Measurements from ENCODE around the gene BAHCC1. TPM values are rescaled to one million over a fixed set of nuclear protein-coding genes. Genes with fewer than 3 reads are reported as not detected.
A peak's percentile ranks its signal among the peaks of the same experiment; 100 is the strongest.

Gene BAHCC1
- total RNA-seq, 1 experiment from 2014 or later: 3.1 TPM

DNA sequence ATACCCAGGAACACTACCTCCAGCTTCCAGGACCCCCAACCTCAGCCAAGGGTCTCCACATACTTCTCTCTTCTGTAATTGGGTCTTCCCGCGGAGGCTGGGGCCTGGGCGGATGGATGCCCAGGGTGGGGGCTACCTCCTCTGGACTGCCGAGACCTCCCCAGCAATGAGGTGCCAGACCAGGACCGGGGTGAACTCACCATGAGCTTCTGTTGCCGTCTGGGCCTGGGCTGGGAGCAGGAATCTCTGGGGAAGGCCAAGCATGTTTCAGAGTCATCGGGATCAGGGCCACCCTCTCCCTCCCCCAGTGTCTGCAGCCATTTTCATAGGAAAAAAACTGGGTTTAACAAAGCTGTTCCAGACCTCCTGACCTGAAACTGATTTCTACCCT, 10.3 kb upstream of the BAHCC1 start:
- Histone ChIP-seq H2AFZ (ENCODE audit: low read length) (no peak overlapping the region), H2AK5ac (ENCODE audit: insufficient read length, low read length) (no peak overlapping the region), H4K5ac (ENCODE audit: insufficient read length, low read depth, low read length) (no peak overlapping the region), H3K79me1 (ENCODE audit: insufficient read depth, low read depth, low read length, poor library complexity, severe bottlenecking) (no peaks in the 10 kb centered on the region), H3K18ac (ENCODE audit: insufficient read length, low read depth, low read length) (no peak overlapping the region), H3K4me1 (ENCODE audit: insufficient read depth, low read length) (no peaks in the 10 kb centered on the region), H2BK5ac (ENCODE audit: insufficient read length, low read length) (no peak overlapping the region), H3K14ac (ENCODE audit: insufficient read depth, low read length) (no peak overlapping the region), H2BK120ac (ENCODE audit: low read depth, low read length, poor library complexity, severe bottlenecking) (no peak overlapping the region), H3K9me3 (ENCODE audit: control insufficient read depth, low read depth, low read length) (no peaks in the 10 kb centered on the region), H2BK15ac (ENCODE audit: low read depth, low read length) (no peak overlapping the region), H4K91ac (ENCODE audit: insufficient read length, low read depth, low read length) (no peak overlapping the region), H3K23ac (ENCODE audit: insufficient read length, low read depth, low read length) (no peak overlapping the region), H3K23me2 (ENCODE audit: insufficient read length, low read depth, low read length, poor library complexity, severe bottlenecking) (peaks cover 9% of the 10 kb centered on the region), H2BK20ac (ENCODE audit: low read depth, low read length, poor library complexity, severe bottlenecking) (no peak overlapping the region), H3K9ac (ENCODE audit: extremely low read depth, insufficient read length, low read length) (no peak overlapping the region), H3K79me2 (ENCODE audit: insufficient read depth, low read length) (no peaks in the 10 kb centered on the region), H3K27ac (ENCODE audit: insufficient read length, low read depth, low read length) (no peak overlapping the region), H4K20me1 (ENCODE audit: control insufficient read depth, insufficient read depth, insufficient read length) (no peaks in the 10 kb centered on the region), H3K4ac (ENCODE audit: low read depth, low read length) (no peak overlapping the region), H3K27me3 (ENCODE audit: insufficient read depth, low read length) (peaks cover 48% of the 10 kb centered on the region), H2BK12ac (ENCODE audit: insufficient read length, low read depth, low read length) (no peak overlapping the region), H3T11ph (ENCODE audit: low read length) (no peak overlapping the region), H3K4me2 (ENCODE audit: insufficient read depth, insufficient read length, low read length) (no peak overlapping the region), H3K56ac (ENCODE audit: insufficient read length, low read depth, low read length) (no peak overlapping the region), H4K8ac (replicated peaks; ENCODE audit: insufficient read length, low read depth, low read length) (no peak overlapping the region)
- no peak for DNase-seq
- no CpG with 5 or more reads among the region's 7 CpGs for WGBS (ENCODE audit: extremely low coverage, insufficient read length, low lambda C conversion rate)
- Mint-ChIP-seq H3K27ac (no peak overlapping the region), H3K36me3 (ENCODE audit: insufficient read depth in 1 of 3, low read depth in 3 of 3) (no peaks in the 10 kb centered on the region; a peak in 1 of 7 replicates), H3K4me1 (peaks cover 10 to 20% of the 10 kb centered on the region in 2 experiments), H3K27me3 (ENCODE audit: low read depth) (peaks cover 88% of the 10 kb centered on the region), H3K9me3 (no peaks in the 10 kb centered on the region), H3K4me3 (peak overlapping the region in 1 of 2 experiments; percentile 29; a peak in 1 of 5 replicates)
- TF ChIP-seq, protein P1, sequence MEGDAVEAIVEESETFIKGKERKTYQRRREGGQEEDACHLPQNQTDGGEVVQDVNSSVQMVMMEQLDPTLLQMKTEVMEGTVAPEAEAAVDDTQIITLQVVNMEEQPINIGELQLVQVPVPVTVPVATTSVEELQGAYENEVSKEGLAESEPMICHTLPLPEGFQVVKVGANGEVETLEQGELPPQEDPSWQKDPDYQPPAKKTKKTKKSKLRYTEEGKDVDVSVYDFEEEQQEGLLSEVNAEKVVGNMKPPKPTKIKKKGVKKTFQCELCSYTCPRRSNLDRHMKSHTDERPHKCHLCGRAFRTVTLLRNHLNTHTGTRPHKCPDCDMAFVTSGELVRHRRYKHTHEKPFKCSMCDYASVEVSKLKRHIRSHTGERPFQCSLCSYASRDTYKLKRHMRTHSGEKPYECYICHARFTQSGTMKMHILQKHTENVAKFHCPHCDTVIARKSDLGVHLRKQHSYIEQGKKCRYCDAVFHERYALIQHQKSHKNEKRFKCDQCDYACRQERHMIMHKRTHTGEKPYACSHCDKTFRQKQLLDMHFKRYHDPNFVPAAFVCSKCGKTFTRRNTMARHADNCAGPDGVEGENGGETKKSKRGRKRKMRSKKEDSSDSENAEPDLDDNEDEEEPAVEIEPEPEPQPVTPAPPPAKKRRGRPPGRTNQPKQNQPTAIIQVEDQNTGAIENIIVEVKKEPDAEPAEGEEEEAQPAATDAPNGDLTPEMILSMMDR (conservative IDR thresholded peaks at IDR 0.05): no peak
